GM12872 (cell line): ENCODE results near the gene CHCHD3.

Source experiments
- CTCF ChIP-seq: IDR thresholded peaks from 3 replicates; pipeline ENCODE4 v1.5.1; 2011; ENCODE audit warnings: low read depth, mild to moderate bottlenecking, low read length, moderate library complexity; ENCODE audit not compliant: insufficient read depth

Gene CHCHD3

DNA sequence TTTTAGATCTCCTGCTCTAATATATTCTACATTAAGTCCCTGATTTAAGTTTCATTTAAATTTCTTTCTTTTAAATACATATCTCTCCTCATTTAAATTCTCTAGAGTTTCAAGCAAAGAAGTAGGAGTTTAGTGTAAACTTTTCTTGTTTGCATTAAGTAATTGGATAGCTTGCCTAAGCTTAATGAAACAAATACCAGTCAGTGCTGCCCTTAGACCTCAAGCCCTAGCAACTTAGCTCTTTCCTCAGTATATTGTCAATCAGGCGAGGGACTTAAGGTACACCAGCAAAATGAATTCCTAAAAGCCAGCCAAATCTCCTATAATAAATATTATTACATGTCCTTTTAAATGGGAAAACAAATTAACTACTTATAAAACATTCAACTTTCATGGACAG, 101.5 kb downstream of the CHCHD3 start:
- no peak for TF ChIP-seq CTCF

- TF ChIP-seq CTCF: no peak
Measured at GRCh38 chr7:132979524-132979923, 102.4 kb downstream of the CHCHD3 start.

DNA sequence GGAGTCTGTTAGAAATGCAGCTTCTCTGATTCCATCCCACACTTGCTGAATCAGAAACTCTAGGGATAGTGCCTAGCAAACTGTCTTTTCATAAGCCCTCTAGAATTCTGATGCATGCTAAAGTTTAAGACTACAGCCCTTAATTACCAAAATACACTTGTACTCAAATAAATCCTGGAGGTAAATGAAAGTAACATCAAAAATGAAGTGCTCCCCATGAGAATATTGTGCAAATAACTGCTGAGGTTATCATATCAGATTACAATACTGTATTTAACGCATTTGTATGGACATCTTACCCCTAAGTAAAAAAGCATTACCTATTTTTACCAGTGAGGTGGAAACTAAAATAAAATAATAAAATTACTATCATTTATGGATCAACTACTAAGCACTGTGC, 104.7 kb downstream of the CHCHD3 start:
- no peak for TF ChIP-seq CTCF

DNA sequence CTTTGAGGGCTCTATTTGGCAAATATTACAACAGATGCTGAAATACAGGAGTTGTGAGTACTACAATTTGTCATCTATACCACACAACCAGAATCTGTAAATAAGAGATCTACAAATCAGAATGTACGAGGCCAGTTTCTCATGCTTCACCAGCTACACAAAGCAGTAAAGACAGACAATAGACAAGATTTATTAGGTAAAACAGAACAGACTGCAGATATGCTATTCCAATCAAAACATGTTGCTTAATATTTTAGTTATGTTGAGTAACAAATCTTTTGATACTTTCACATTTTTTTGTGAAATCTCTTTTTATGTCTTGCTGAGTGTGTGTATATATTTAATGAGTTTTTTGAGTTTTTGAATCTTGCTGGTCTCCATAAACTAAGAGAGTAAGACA, 109.1 kb downstream of the CHCHD3 start:
- TF ChIP-seq CTCF: no peak

DNA sequence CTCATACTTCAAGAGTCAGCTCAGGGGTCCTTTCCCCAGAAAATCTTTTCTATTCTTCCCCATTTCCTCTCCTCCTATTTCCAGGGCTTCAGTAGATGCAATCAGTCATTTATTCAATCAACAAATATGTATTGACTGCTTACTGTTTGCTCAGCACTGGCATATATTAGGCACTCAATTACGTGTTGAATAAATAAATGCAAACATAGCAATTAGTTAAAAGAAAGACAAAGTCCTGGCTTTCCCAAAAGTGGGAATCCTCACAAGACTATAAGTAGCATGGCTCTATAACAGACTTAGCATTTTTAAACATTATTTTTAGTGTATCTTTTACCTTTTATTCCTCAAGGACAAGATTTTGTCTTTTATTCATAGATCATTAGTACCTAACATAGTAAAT, 111.6 kb downstream of the CHCHD3 start:
- no peak for TF ChIP-seq CTCF

GRCh38 chr7:132969520-132969919, 112.4 kb downstream of the CHCHD3 start:
- TF ChIP-seq CTCF: no peak

- no peak for TF ChIP-seq CTCF
Measured at GRCh38 chr7:132966754-132967469, 115.0 kb downstream of the CHCHD3 start.
